Measurements from ENCODE around the gene ACVR2B. TPM values are rescaled to one million over a fixed set of nuclear protein-coding genes. Genes with fewer than 3 reads are reported as not detected.

ACVR2B gene
- total RNA-seq, 1 donor from 2014 or later, result 8.2 TPM

DNA sequence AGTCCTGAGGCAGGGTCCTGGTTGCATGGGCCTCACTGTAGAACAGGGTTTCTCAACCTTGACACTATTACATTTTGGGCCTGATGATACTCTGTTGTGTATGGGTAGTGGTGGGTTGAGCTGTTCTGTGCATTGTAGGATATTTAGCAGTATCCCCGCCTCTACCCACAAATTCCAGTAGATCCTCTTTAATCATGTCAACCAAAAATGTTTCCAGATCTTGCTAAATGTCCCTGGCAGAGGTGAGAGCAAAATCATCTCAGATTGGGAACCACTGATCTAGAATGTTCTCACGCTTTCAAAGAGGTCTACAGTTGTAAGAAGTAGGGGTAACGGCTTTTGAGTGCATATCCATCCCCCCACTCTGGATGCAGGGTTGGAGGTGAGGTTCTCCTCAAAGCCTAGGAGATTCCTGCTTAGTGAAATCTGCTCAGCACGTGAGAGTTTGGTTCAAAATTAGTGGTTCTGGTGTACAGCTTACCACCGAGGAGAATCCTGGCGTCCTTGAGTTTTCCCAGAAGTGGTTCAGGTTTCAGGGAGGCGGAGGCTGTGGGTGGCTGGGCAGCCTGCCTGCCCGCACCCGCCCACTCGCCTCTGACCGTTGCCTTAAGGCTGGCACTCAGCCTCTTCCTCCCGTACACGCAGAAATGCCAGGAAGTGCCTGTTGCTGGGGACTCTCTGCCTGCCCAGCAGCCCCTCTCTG, 5.3 kb downstream of the ACVR2B start:
- Histone ChIP-seq H3K9me3 (no peaks in the 10 kb centered on the region), H3K4me3 (peak overlapping the region; percentile 29), H3K27ac (peak overlapping the region; percentile 71), H3K4me1 (peaks cover 50% of the 10 kb centered on the region), H3K36me3 (no peaks in the 10 kb centered on the region), H3K27me3 (ENCODE audit: low read depth) (no peaks in the 10 kb centered on the region)
- intact Hi-C loops (cut with DNase I), result no loop called here
- peak; percentile 78 to 79 for ATAC-seq
- DNase-seq, result peak; percentile 80
- TF ChIP-seq, protein P1, sequence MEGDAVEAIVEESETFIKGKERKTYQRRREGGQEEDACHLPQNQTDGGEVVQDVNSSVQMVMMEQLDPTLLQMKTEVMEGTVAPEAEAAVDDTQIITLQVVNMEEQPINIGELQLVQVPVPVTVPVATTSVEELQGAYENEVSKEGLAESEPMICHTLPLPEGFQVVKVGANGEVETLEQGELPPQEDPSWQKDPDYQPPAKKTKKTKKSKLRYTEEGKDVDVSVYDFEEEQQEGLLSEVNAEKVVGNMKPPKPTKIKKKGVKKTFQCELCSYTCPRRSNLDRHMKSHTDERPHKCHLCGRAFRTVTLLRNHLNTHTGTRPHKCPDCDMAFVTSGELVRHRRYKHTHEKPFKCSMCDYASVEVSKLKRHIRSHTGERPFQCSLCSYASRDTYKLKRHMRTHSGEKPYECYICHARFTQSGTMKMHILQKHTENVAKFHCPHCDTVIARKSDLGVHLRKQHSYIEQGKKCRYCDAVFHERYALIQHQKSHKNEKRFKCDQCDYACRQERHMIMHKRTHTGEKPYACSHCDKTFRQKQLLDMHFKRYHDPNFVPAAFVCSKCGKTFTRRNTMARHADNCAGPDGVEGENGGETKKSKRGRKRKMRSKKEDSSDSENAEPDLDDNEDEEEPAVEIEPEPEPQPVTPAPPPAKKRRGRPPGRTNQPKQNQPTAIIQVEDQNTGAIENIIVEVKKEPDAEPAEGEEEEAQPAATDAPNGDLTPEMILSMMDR (IDR thresholded peaks at IDR 0.05), result no peak

DNA sequence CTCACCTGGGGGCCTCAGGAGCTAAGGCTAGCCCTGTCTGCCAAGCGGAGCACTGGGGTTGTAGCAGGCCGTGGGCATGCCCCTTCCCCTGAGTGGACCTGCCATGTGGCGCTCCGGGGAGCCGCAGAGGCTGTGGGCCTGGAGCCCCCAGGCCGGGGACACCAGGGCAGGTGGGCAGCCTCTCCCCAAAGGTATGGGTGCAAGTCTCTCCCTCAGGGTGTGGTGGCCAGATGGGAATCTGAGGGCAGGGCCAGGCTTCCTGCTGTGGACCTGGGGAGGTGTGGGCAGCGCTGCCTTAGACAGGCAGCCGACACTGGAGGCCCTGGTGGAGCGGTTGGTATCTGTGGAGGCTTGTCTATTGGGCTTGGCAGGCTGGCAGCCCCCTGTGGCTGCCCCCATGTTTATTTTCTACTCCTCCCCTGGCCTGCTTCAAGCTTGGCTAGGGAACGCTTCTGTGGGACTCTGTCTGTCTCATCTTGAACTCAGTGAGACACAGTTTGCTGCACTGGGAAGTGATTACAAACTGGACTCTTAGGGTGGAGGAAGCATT, 5.9 kb downstream of the ACVR2B start:
- H3K9me3 ChIP-seq, result no peaks in the 10 kb centered on the region
- peaks cover 50% of the 10 kb centered on the region for H3K4me1 ChIP-seq
- no peak for DNase-seq
- H3K27ac ChIP-seq, result peak overlapping the region; percentile 71
- intact Hi-C loops (cut with DNase I), result no loop called here
- peak; percentile 1 to 2 for ATAC-seq
- H3K36me3 ChIP-seq, result no peaks in the 10 kb centered on the region
- peak overlapping the region; percentile 29 for H3K4me3 ChIP-seq
- H3K27me3 ChIP-seq (ENCODE audit: low read depth), result no peaks in the 10 kb centered on the region
- TF ChIP-seq, protein P1 (IDR thresholded peaks at IDR 0.05), result no peak

DNA sequence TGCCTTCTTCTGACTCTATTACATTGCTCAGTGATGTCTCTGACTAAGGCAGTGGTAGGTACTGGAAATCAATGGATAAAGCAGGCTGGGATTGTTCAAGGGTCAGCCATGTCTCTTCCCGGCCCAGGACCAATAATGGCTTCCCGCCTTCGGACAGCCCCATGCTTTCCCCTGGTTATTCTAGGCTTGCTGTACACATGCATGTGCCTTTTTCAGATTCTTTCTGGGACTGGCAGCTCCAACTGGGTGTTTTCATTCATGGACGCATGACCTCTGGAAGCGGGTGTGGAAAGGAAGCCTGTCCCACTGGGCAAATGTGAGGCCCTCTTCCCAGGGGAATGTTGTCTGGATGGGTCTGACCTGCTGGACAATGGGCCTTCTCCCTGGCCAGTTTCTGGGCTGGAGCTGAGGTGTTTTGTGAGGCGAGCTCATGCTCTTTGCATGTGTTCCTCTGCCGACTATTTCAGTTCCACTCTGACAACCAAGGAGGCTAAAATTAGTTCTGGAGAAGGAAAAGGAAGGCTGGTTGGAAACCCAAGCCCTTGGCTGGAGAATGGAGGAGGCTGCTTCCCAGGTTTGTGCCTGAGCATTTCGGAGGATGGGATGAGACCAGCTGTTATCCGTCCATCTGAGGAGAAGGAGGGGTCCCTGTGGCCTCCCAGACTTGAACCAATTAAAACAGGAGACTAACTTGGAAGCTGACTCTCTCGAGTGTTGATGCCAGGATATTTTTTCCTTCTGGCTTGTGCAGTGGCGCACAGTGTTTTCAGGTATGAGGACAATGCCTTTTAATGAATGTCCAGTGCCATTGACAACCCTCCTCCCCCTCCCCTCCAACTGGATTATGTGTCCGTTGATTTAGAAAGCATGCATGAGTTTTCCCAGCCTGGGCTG, 6.9 kb downstream of the ACVR2B start:
- TF ChIP-seq, protein P1 (IDR thresholded peaks at IDR 0.05), result no peak
- Histone ChIP-seq H3K27ac (no peak overlapping the region), H3K9me3 (no peaks in the 10 kb centered on the region), H3K4me3 (no peak overlapping the region), H3K27me3 (ENCODE audit: low read depth) (no peaks in the 10 kb centered on the region), H3K36me3 (no peaks in the 10 kb centered on the region), H3K4me1 (peaks cover 47% of the 10 kb centered on the region)
- no peak for ATAC-seq
- intact Hi-C loops (cut with DNase I), result no loop called here
- no peak for DNase-seq

DNA sequence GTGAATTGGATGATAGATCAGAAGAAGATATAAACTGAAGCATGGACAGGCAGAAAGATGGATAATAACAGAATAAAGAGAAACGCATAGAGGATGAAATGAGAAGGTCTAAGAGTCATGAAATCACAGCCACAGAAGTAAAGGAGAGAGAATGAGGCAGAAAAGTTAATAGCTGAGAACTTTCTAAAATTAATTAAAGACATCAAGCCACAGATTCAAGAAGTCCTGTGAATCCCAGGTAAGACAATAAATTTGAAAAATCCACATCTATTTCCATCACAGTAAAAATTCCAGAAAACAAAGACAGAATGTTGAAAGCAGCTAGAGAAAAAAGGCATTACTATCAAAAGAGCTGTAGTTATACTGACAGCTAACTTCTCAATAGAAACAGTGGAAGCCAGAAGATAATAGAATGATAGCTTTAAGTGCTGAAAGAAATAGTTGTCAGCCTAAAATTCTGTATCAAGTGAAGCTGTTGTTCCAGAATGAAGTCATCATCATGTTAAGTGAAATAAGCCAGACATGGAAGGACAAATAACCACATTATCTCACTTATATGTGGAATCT, 12.0 kb downstream of the ACVR2B start:
- Histone ChIP-seq H3K4me1 (peaks cover 6% of the 10 kb centered on the region), H3K36me3 (no peaks in the 10 kb centered on the region), H3K9me3 (peaks cover 4% of the 10 kb centered on the region), H3K27ac (no peak overlapping the region), H3K4me3 (no peak overlapping the region), H3K27me3 (ENCODE audit: low read depth) (no peaks in the 10 kb centered on the region)
- intact Hi-C loops (cut with DNase I), result no loop called here
- ATAC-seq, result no peak
- no peak for DNase-seq
- TF ChIP-seq, protein P1 (IDR thresholded peaks at IDR 0.05), result no peak

DNA sequence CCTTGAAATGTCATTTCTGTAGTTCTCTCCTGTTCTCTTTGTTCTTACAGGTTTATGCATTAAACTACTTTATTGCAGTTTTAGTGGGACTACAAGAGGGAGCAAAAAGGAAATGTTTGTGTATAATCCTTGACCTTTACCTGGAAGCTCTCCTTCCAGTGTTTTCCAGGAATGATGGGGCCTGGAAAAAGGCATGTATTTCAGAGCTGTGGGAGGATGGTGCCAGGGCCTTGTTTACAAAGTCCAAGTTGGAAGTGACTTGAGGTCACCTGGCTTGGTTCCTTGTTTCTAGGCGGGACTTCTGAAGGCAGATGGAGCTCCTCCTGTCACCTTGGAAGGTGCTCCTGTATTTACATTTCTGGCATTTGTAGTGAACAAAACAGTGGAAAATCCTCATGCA, 15.1 kb downstream of the ACVR2B start:
- no peak overlapping the region for H3K27ac ChIP-seq

More for the DNA sequence above, 15.1 kb downstream of the ACVR2B start:
- DNase-seq (no peak), ATAC-seq (no peak)
- TF ChIP-seq, protein P1 (IDR thresholded peaks at IDR 0.05), result no peak
- peaks cover 22% of the 10 kb centered on the region for H3K4me1 ChIP-seq
- H3K36me3 ChIP-seq, result no peaks in the 10 kb centered on the region
- intact Hi-C loops (cut with DNase I), result no loop called here
- H3K9me3 ChIP-seq, result peaks cover 4% of the 10 kb centered on the region
- H3K27me3 ChIP-seq (ENCODE audit: low read depth), result no peaks in the 10 kb centered on the region
- H3K4me3 ChIP-seq, result no peak overlapping the region
